GM20000 (cell line): ENCODE data around the gene ZER1.
A peak's percentile ranks its signal among the peaks of the same experiment; 100 is the strongest.

Source experiments
- DNase-seq: peaks from one replicate; pipeline ENCODE4 v3.0.0; 2012; ENCODE audit warnings: low spot score
- CTCF ChIP-seq: IDR thresholded peaks from 2 replicates; pipeline ENCODE4 v1.5.1; 2012; ENCODE audit warnings: mild to moderate bottlenecking, control low read depth; ENCODE audit errors: extremely low read depth, missing control alignments

ZER1 gene

GRCh38 chr9:128727640-128728248 is 44.0 kb downstream of the ZER1 start:
- no peak for TF ChIP-seq CTCF
- DNase-seq: no peak

GRCh38 chr9:128724744-128725211 is 46.9 kb downstream of the ZER1 start:
- TF ChIP-seq CTCF: no peak
- peak; percentile 80 for DNase-seq

- TF ChIP-seq CTCF: no peak
- DNase-seq: peak; percentile 100
Observed at GRCh38 chr9:128723866-128724743, 47.6 kb downstream of the ZER1 start, which contains the start of gene ZDHHC12. TSS of gene ZDHHC12 (minus strand) at chr9:128724127. CDS start at chr9:128724093, 34 bp downstream.

- no peak for TF ChIP-seq CTCF
- DNase-seq: no peak
Observed at GRCh38 chr9:128723352-128723865, 48.3 kb downstream of the ZER1 start.

- DNase-seq: no peak
- no peak for TF ChIP-seq CTCF
Observed at GRCh38 chr9:128722380-128723351, 49.1 kb downstream of the ZER1 start.

- DNase-seq: no peak
- TF ChIP-seq CTCF: no peak
Observed at GRCh38 chr9:128721487-128722010, 50.2 kb downstream of the ZER1 start.
